Keratinocyte (primary cell): Measurements from ENCODE around the gene PTPRN2. TPM values are rescaled to one million over a fixed set of nuclear protein-coding genes. Genes with fewer than 3 reads are reported as not detected.

Experiments used
- DNase-seq: peaks from one replicate; pipeline ENCODE4 v3.0.0-alpha.2; 2011; ENCODE audit warnings: low read depth, missing footprints, low spot score
- FAIRE-seq: peaks from 2 replicates; lab custom pipeline; 2011; peaks lifted over from hg19 to GRCh38; lab: Jason Lieb, UNC
- H2AFZ ChIP-seq: 2 replicates; pipeline ENCODE4 v1.6.0; 2012; ENCODE audit warnings: low read length, control low read depth, inconsistent platforms; ENCODE audit not compliant: control insufficient read depth
- H3K27ac ChIP-seq: 2 replicates; pipeline ENCODE4 v1.5.1; 2011; ENCODE audit warnings: low read length; ENCODE audit not compliant: control insufficient read depth, insufficient read depth
- H3K27me3 ChIP-seq: 3 replicates; pipeline ENCODE4 v1.6.0; 2011; ENCODE audit warnings: low read length; ENCODE audit not compliant: control insufficient read depth, insufficient read depth; ENCODE audit errors: extremely low read depth
- H3K36me3 ChIP-seq, 2 experiments: 2 replicates in 1 of 2; 3 replicates in 1 of 2; pipeline ENCODE4 v1.5.1; 2011; ENCODE audit warnings: low read length in 2 of 2, mild to moderate bottlenecking in 1 of 2; ENCODE audit not compliant: control insufficient read depth in 2 of 2, insufficient read depth in 2 of 2; ENCODE audit errors: extremely low read depth in 1 of 2
- H3K4me1 ChIP-seq: 3 replicates; pipeline ENCODE4 v1.5.1; 2011; ENCODE audit warnings: low read length; ENCODE audit not compliant: control insufficient read depth, insufficient read depth; ENCODE audit errors: extremely low read depth
- H3K4me2 ChIP-seq: 3 replicates; pipeline ENCODE4 v1.6.0; 2011; ENCODE audit warnings: low read depth, low read length; ENCODE audit not compliant: control insufficient read depth, insufficient read depth; ENCODE audit errors: extremely low read depth
- H3K4me3 ChIP-seq, 3 experiments: fragments of 200-600 bp in 1 of 3; sonication (generic) in 1 of 3; 2 replicates in 2 of 3; 3 replicates in 1 of 3; pipeline ENCODE4 v1.5.1; 2011 to 2016; ENCODE audit warnings: low read length in 3 of 3, mild to moderate bottlenecking in 3 of 3, control low read depth in 2 of 3, inconsistent platforms in 1 of 3, low read depth in 1 of 3, mixed read lengths in 1 of 3, mixed run types in 1 of 3, moderate library complexity in 1 of 3; ENCODE audit not compliant: control insufficient read depth in 2 of 3, insufficient read depth in 2 of 3; ENCODE audit errors: extremely low read depth in 1 of 3
- H3K79me2 ChIP-seq: 2 replicates; pipeline ENCODE4 v1.6.0; 2012; ENCODE audit warnings: low read length; ENCODE audit not compliant: control insufficient read depth, insufficient read depth
- H3K9ac ChIP-seq: 3 replicates; pipeline ENCODE4 v1.6.0; 2011; ENCODE audit warnings: low read length; ENCODE audit not compliant: control insufficient read depth, insufficient read depth; ENCODE audit errors: extremely low read depth
- H3K9me1 ChIP-seq: 3 replicates; pipeline ENCODE4 v1.6.0; 2011; ENCODE audit warnings: low read length; ENCODE audit not compliant: control insufficient read depth, insufficient read depth; ENCODE audit errors: extremely low read depth
- H3K9me3 ChIP-seq: 2 replicates; pipeline ENCODE4 v1.5.1; 2012; ENCODE audit warnings: low read depth, low read length; ENCODE audit not compliant: control insufficient read depth
- H4K20me1 ChIP-seq: 3 replicates; pipeline ENCODE4 v1.6.0; 2011; ENCODE audit warnings: low read length; ENCODE audit not compliant: control insufficient read depth, insufficient read depth; ENCODE audit errors: extremely low read depth
- EZH2 ChIP-seq: IDR thresholded peaks from one replicate; pipeline ENCODE4 v1.6.1; 2012; ENCODE audit warnings: inconsistent platforms, mild to moderate bottlenecking, low read length, moderate library complexity
- dilution Hi-C: fragments of 300-500 bp; cut with MboI; formaldehyde crosslinking; loops from one replicate; pipeline ENCODE4 v1.7.0; 2020; ENCODE audit warnings: low sequenced_read_pairs; ENCODE audit not compliant: extremely low pct_ligation_motif_present
- polyA plus RNA-seq, 5 experiments: library from polyadenylated mRNA; depleted of rRNA in 3 of 5; stranded (reverse) in 3 of 5; stranded (forward) in 1 of 5; unstranded in 1 of 5; fragments of >200 nt; gene quantifications; 1 replicate in 1 of 5; 2 replicates in 3 of 5; 3 replicates in 1 of 5; pipeline versions ENCODE4 v1.2.1 to v1.2.3, GENCODE V29; 2011 to 2012; ENCODE audit warnings: missing spikeins in 2 of 5, low read depth in 1 of 5, low replicate concordance in 1 of 5
- TF ChIP-seq, protein P1 (sequence below), 3 experiments: IDR thresholded peaks in 1 of 3; conservative IDR thresholded peaks in 1 of 3; optimal IDR thresholded peaks in 1 of 3; 2 replicates in 2 of 3; 3 replicates in 1 of 3; pipeline versions ENCODE3 to v1.5.1; 2011; ENCODE audit warnings: low read length in 3 of 3, mild to moderate bottlenecking in 3 of 3, moderate library complexity in 2 of 3, control low read depth in 1 of 3, inconsistent platforms in 1 of 3; ENCODE audit not compliant: insufficient read depth in 2 of 3; ENCODE audit errors: extremely low read depth in 1 of 3

Gene PTPRN2
- polyA plus RNA-seq, 1 donor (not counting 4 experiments of a cell fraction or from before 2014, with no cell fraction given) = not detected

DNA sequence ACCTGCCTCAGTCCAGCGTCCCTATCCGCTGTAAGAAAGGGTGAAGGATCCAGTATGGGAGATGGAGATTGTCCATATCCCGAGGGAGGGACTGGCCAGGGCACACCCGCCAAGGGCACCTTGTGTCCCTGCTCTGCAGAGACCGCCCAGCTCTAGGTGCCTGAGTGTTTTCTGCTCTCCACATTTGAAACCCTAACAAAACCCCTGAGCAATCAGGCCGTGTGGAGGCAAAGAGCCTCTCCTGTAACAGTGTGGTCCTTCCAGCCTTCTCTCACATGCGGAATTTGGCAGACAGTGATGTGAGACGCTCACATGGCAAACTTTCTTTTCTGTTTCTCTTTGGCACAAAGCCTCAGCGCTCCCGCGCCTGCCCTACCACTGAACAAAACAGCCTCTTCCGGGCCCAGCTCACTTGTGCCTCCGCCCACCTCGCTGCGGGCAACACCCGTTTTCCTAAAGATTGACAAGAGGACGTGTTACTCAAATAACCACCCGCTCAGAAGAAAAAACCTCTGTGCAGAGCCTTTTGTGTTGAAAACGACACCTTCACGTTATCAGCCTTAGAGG is 736.0 kb downstream of the PTPRN2 start:
- Histone ChIP-seq H4K20me1 (no peaks in the 10 kb centered on the region), H3K4me1 (no peaks in the 10 kb centered on the region), H2AFZ (no peak overlapping the region), H3K4me2 (no peak overlapping the region), H3K27ac (no peak overlapping the region), H3K36me3 (no peaks in the 10 kb centered on the region), H3K27me3 (no peaks in the 10 kb centered on the region), H3K4me3 (no peak overlapping the region), H3K9ac (no peak overlapping the region), H3K9me3 (peaks cover 15% of the 10 kb centered on the region), H3K79me2 (no peaks in the 10 kb centered on the region), H3K9me1 (no peaks in the 10 kb centered on the region)
- TF ChIP-seq EZH2 = no peak
- TF ChIP-seq, protein P1, sequence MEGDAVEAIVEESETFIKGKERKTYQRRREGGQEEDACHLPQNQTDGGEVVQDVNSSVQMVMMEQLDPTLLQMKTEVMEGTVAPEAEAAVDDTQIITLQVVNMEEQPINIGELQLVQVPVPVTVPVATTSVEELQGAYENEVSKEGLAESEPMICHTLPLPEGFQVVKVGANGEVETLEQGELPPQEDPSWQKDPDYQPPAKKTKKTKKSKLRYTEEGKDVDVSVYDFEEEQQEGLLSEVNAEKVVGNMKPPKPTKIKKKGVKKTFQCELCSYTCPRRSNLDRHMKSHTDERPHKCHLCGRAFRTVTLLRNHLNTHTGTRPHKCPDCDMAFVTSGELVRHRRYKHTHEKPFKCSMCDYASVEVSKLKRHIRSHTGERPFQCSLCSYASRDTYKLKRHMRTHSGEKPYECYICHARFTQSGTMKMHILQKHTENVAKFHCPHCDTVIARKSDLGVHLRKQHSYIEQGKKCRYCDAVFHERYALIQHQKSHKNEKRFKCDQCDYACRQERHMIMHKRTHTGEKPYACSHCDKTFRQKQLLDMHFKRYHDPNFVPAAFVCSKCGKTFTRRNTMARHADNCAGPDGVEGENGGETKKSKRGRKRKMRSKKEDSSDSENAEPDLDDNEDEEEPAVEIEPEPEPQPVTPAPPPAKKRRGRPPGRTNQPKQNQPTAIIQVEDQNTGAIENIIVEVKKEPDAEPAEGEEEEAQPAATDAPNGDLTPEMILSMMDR (optimal IDR thresholded peaks at IDR 0.05 in 1 of 3, IDR thresholded peaks at IDR 0.05 in 1 of 3, conservative IDR thresholded peaks at IDR 0.05 in 1 of 3; ENCODE audit: extremely low read depth in 1 of 3, insufficient read depth in 2 of 3, low read length in 3 of 3) = no peak
- no peak for FAIRE-seq
- dilution Hi-C loops = no loop called here
- no peak for DNase-seq

DNA sequence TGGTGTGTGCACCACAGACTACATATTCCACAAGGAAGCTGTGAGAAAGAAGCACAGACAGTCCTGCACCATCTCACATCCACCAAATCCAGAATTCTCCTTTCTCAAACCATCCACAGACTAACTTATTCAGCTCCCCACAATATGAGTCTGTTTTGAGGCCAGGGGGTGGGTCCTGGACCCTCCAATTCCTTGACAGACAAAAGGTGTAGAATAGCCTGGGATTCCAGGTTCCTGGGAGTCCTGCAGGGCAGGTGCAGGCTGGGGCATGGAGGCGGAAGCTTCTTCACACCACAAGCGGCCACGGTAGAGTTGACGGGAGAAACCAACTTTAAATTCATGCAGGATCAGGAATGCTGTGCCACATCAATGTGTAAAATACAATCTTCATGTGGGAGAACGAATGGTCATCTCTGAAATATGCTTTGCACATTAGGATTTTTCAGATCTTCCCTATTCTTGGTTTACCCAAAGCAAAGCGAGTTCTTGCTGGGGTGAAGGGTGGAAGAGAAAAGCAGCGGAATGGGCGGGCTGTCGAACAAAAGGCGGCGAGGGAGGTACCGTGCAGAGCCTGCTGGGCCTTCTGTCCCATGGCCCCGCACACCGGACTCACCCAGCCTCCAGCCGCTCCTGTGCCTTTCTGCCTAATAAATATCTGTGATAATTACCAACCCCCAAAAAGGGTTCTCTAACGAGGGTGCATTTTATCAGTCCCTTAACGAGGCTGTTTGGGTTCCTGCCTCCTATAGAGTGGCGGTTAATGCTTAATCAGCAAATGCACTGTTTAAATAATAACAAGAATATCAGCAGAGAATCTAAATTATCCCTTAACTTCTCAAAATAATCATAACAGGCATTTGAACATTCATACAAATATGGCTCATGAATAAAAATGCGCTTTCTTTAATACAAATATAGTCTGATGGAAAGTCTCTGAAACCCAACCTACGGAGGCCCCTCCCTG is 736.9 kb downstream of the PTPRN2 start:
- dilution Hi-C loops = no loop called here
- H3K79me2 ChIP-seq = no peaks in the 10 kb centered on the region
- no peaks in the 10 kb centered on the region for H3K27me3 ChIP-seq
- no peak overlapping the region for H3K27ac ChIP-seq
- H3K9me3 ChIP-seq = peaks cover 15% of the 10 kb centered on the region
- H3K9ac ChIP-seq = no peak overlapping the region
- H3K4me1 ChIP-seq = no peaks in the 10 kb centered on the region
- no peaks in the 10 kb centered on the region for H3K9me1 ChIP-seq
- DNase-seq (no peak), FAIRE-seq (no peak)
- H3K4me3 ChIP-seq = no peak overlapping the region
- H3K36me3 ChIP-seq = no peaks in the 10 kb centered on the region
- no peak for TF ChIP-seq EZH2
- TF ChIP-seq, protein P1 (optimal IDR thresholded peaks at IDR 0.05 in 1 of 3, IDR thresholded peaks at IDR 0.05 in 1 of 3, conservative IDR thresholded peaks at IDR 0.05 in 1 of 3; ENCODE audit: extremely low read depth in 1 of 3, insufficient read depth in 2 of 3, low read length in 3 of 3) = no peak
- no peaks in the 10 kb centered on the region for H4K20me1 ChIP-seq
- H3K4me2 ChIP-seq = no peak overlapping the region
- no peak overlapping the region for H2AFZ ChIP-seq
